ENCODE measurements around the gene HEXD. TPM values are rescaled to one million over a fixed set of nuclear protein-coding genes. Genes with fewer than 3 reads are reported as not detected.

Gene HEXD
- total RNA-seq, 1 experiment from 2014 or later = 30.0 TPM

- Histone ChIP-seq H4K20me1 (ENCODE audit: insufficient read depth) (no peaks in the 10 kb centered on the region), H3K4me2 (no peak overlapping the region), H3K27me3 (ENCODE audit: insufficient read depth, low read depth) (no peaks in the 10 kb centered on the region), H3K36me3 (ENCODE audit: low read depth) (no peaks in the 10 kb centered on the region), H3K4me1 (replicated peaks; ENCODE audit: insufficient read depth) (peaks cover 13% of the 10 kb centered on the region), H3K9me2 (ENCODE audit: insufficient read depth) (no peaks in the 10 kb centered on the region), H3K27ac (no peak overlapping the region), H3K79me2 (ENCODE audit: low read depth) (no peaks in the 10 kb centered on the region), H3K4me3 (no peak overlapping the region), H2AFZ (no peak overlapping the region), H3F3A (ENCODE audit: insufficient read depth, low read depth) (peaks cover 18% of the 10 kb centered on the region), H3K9me3 (ENCODE audit: insufficient read depth, low read depth) (no peaks in the 10 kb centered on the region)
- ChIA-PET CTCF (no interaction called here), POLR2A (ENCODE audit: unreplicated experiment) (no interaction called here)
- no peak for DNase-seq
- no TSS peak for BruUV-seq (replicated peaks)
- no peak for TF ChIP-seq CTCF (conservative IDR thresholded peaks at IDR 0.05)
- no peak for TF ChIP-seq EZH2 (IDR thresholded peaks at IDR 0.05; ENCODE audit: low read depth)
- intact Hi-C loops (cut with micrococcal nuclease; ENCODE audit: unreplicated experiment) = no loop called here
Observed at GRCh38 chr17:82489117-82489516, 71.0 kb downstream of the HEXD start.

- Histone ChIP-seq H3K4me2 (no peak overlapping the region), H3K27ac (no peak overlapping the region), H3K4me3 (no peak overlapping the region), H3K27me3 (ENCODE audit: insufficient read depth, low read depth) (no peaks in the 10 kb centered on the region), H3K9me3 (ENCODE audit: insufficient read depth, low read depth) (no peaks in the 10 kb centered on the region), H3K4me1 (replicated peaks; ENCODE audit: insufficient read depth) (peaks cover 13% of the 10 kb centered on the region), H3K79me2 (ENCODE audit: low read depth) (no peaks in the 10 kb centered on the region), H4K20me1 (ENCODE audit: insufficient read depth) (no peaks in the 10 kb centered on the region), H2AFZ (no peak overlapping the region), H3F3A (ENCODE audit: insufficient read depth, low read depth) (peaks cover 25% of the 10 kb centered on the region), H3K36me3 (ENCODE audit: low read depth) (no peaks in the 10 kb centered on the region), H3K9me2 (ENCODE audit: insufficient read depth) (no peaks in the 10 kb centered on the region)
- no TSS peak for BruUV-seq (replicated peaks)
- ChIA-PET POLR2A (ENCODE audit: unreplicated experiment) (no interaction called here), CTCF (no interaction called here)
- TF ChIP-seq EZH2 (IDR thresholded peaks at IDR 0.05; ENCODE audit: low read depth) = no peak
- TF ChIP-seq CTCF (conservative IDR thresholded peaks at IDR 0.05) = no peak
- DNase-seq = no peak
- intact Hi-C loops (cut with micrococcal nuclease; ENCODE audit: unreplicated experiment) = loop anchor here (5.0 to 10.0 kb wide), 3 partner anchors 62 to 255 kb away; partner anchors contain the start of gene TEX19
Observed at GRCh38 chr17:82489851-82490511, 71.8 kb downstream of the HEXD start.

- H3K4me3 ChIP-seq = no peak overlapping the region
- no peak overlapping the region for H3K27ac ChIP-seq
- H3K36me3 ChIP-seq (ENCODE audit: low read depth) = no peaks in the 10 kb centered on the region
- H3K9me2 ChIP-seq (ENCODE audit: insufficient read depth) = no peaks in the 10 kb centered on the region
- intact Hi-C loops (cut with micrococcal nuclease; ENCODE audit: unreplicated experiment) = loop anchor here (5.0 to 10.0 kb wide), 3 partner anchors 62 to 256 kb away; partner anchors contain the start of gene TEX19
- H3K27me3 ChIP-seq (ENCODE audit: insufficient read depth, low read depth) = no peaks in the 10 kb centered on the region
- no peak overlapping the region for H2AFZ ChIP-seq
- ChIA-PET CTCF (no interaction called here), POLR2A (ENCODE audit: unreplicated experiment) (no interaction called here)
- no peak overlapping the region for H3K4me2 ChIP-seq
- BruUV-seq (replicated peaks) = no TSS peak
- DNase-seq = no peak
- peaks cover 26% of the 10 kb centered on the region for H3F3A ChIP-seq (ENCODE audit: insufficient read depth, low read depth)
- H4K20me1 ChIP-seq (ENCODE audit: insufficient read depth) = no peaks in the 10 kb centered on the region
- peaks cover 13% of the 10 kb centered on the region for H3K4me1 ChIP-seq (replicated peaks; ENCODE audit: insufficient read depth)
- TF ChIP-seq EZH2 (IDR thresholded peaks at IDR 0.05; ENCODE audit: low read depth) (no peak), CTCF (conservative IDR thresholded peaks at IDR 0.05) (no peak)
- H3K9me3 ChIP-seq (ENCODE audit: insufficient read depth, low read depth) = no peaks in the 10 kb centered on the region
- no peaks in the 10 kb centered on the region for H3K79me2 ChIP-seq (ENCODE audit: low read depth)
Observed at GRCh38 chr17:82490512-82491195, 72.5 kb downstream of the HEXD start.
